GM19240 (cell line): Measurements from ENCODE around the gene GALK2.
"Not testable (repeated sequence)": the region's sequence is repeated elsewhere in the genome, so short reads cannot be mapped to it uniquely, and the experiment has no call there.

Experiments
- DNase-seq: peaks from one replicate; pipeline ENCODE4 v3.0.0; 2011; ENCODE audit warnings: low spot score; ENCODE audit not compliant: insufficient read length

GALK2 gene

GRCh38 chr15:49215768-49216739, 46.0 kb downstream of the GALK2 start:
- peak; percentile 20 for DNase-seq

GRCh38 chr15:49223536-49224274, 53.7 kb downstream of the GALK2 start:
- no peak for DNase-seq

GRCh38 chr15:49225572-49226281, 55.7 kb downstream of the GALK2 start:
- no peak for DNase-seq

GRCh38 chr15:49227602-49228001, 57.6 kb downstream of the GALK2 start:
- DNase-seq = no peak

GRCh38 chr15:49229922-49230321, 59.9 kb downstream of the GALK2 start:
- DNase-seq = no peak

- no peak for DNase-seq
Observed at GRCh38 chr15:49232236-49232806, 62.3 kb downstream of the GALK2 start.

- DNase-seq = no peak
Observed at GRCh38 chr15:49235446-49236124, 65.5 kb downstream of the GALK2 start.

- DNase-seq = no peak
Observed at GRCh38 chr15:49236869-49237268, 66.8 kb downstream of the GALK2 start.

- DNase-seq = no peak
Observed at GRCh38 chr15:49238342-49238741, 68.3 kb downstream of the GALK2 start.

GRCh38 chr15:49239105-49239504, 69.1 kb downstream of the GALK2 start:
- no peak for DNase-seq

- no peak for DNase-seq
Observed at GRCh38 chr15:49242820-49243219, 72.8 kb downstream of the GALK2 start.

- DNase-seq = no peak
Observed at GRCh38 chr15:49247556-49248110, 77.6 kb downstream of the GALK2 start.

GRCh38 chr15:49248291-49248690, 78.2 kb downstream of the GALK2 start:
- DNase-seq = no peak

GRCh38 chr15:49255966-49256759, 86.1 kb downstream of the GALK2 start:
- no peak for DNase-seq

- DNase-seq = not testable (repeated sequence)
Observed at GRCh38 chr15:49265117-49265516, 95.1 kb downstream of the GALK2 start.

GRCh38 chr15:49265911-49266310, 95.9 kb downstream of the GALK2 start:
- DNase-seq = no peak

- no peak for DNase-seq
Observed at GRCh38 chr15:49270541-49271421, 100.7 kb downstream of the GALK2 start.

GRCh38 chr15:49273734-49274318, 103.8 kb downstream of the GALK2 start:
- DNase-seq = no peak
